ENCODE measurements around the gene CLSTN2. TPM values are rescaled to one million over a fixed set of nuclear protein-coding genes. Genes with fewer than 3 reads are reported as not detected.

CLSTN2 gene
- total RNA-seq, 1 experiment from 2014 or later, result not detected

- Histone ChIP-seq H4K20me1 (ENCODE audit: insufficient read depth) (no peaks in the 10 kb centered on the region), H3K27me3 (ENCODE audit: insufficient read depth, low read depth) (no peaks in the 10 kb centered on the region), H3K4me1 (replicated peaks; ENCODE audit: insufficient read depth) (no peaks in the 10 kb centered on the region), H3K27ac (no peak overlapping the region), H3F3A (ENCODE audit: insufficient read depth, low read depth) (no peaks in the 10 kb centered on the region), H3K36me3 (ENCODE audit: low read depth) (no peaks in the 10 kb centered on the region), H2AFZ (no peak overlapping the region), H3K79me2 (ENCODE audit: low read depth) (no peaks in the 10 kb centered on the region), H3K4me2 (no peak overlapping the region), H3K4me3 (no peak overlapping the region), H3K9me3 (ENCODE audit: insufficient read depth, low read depth) (no peaks in the 10 kb centered on the region), H3K9me2 (ENCODE audit: insufficient read depth) (no peaks in the 10 kb centered on the region)
- ChIA-PET CTCF (interaction anchor here (0.6 kb wide), 1 partner anchor 494 kb away, joined by 6 read pairs; no protein-coding TSS in a partner anchor), POLR2A (ENCODE audit: unreplicated experiment) (no interaction called here)
- BruUV-seq (replicated peaks), result no TSS peak
- no peak for DNase-seq
- TF ChIP-seq EZH2 (IDR thresholded peaks at IDR 0.05; ENCODE audit: low read depth) (no peak), CTCF (conservative IDR thresholded peaks at IDR 0.05) (no peak)
- intact Hi-C loops (cut with micrococcal nuclease; ENCODE audit: unreplicated experiment), result no loop called here
Observed at GRCh38 chr3:140050396-140050795, 115.4 kb downstream of the CLSTN2 start.

- no TSS peak for BruUV-seq (replicated peaks)
- no peak overlapping the region for H3K4me3 ChIP-seq
- CTCF ChIA-PET, result interaction anchor here (0.6 kb wide), 1 partner anchor 493 kb away, joined by 6 read pairs; no protein-coding TSS in a partner anchor
- no peak for TF ChIP-seq EZH2 (IDR thresholded peaks at IDR 0.05; ENCODE audit: low read depth)
- no peak for TF ChIP-seq CTCF (conservative IDR thresholded peaks at IDR 0.05)
- no peak overlapping the region for H3K27ac ChIP-seq
- H3K9me3 ChIP-seq (ENCODE audit: insufficient read depth, low read depth), result no peaks in the 10 kb centered on the region
- intact Hi-C loops (cut with micrococcal nuclease; ENCODE audit: unreplicated experiment), result no loop called here
- H3K4me1 ChIP-seq (replicated peaks; ENCODE audit: insufficient read depth), result no peaks in the 10 kb centered on the region
- H2AFZ ChIP-seq, result no peak overlapping the region
- no peaks in the 10 kb centered on the region for H4K20me1 ChIP-seq (ENCODE audit: insufficient read depth)
- no peaks in the 10 kb centered on the region for H3K79me2 ChIP-seq (ENCODE audit: low read depth)
- H3K36me3 ChIP-seq (ENCODE audit: low read depth), result no peaks in the 10 kb centered on the region
- no peaks in the 10 kb centered on the region for H3K9me2 ChIP-seq (ENCODE audit: insufficient read depth)
- DNase-seq, result no peak
- POLR2A ChIA-PET (ENCODE audit: unreplicated experiment), result no interaction called here
- no peak overlapping the region for H3K4me2 ChIP-seq
- no peaks in the 10 kb centered on the region for H3K27me3 ChIP-seq (ENCODE audit: insufficient read depth, low read depth)
- no peaks in the 10 kb centered on the region for H3F3A ChIP-seq (ENCODE audit: insufficient read depth, low read depth)
Observed at GRCh38 chr3:140051019-140051957, 116.3 kb downstream of the CLSTN2 start.

GRCh38 chr3:140052771-140053702, 118.1 kb downstream of the CLSTN2 start:
- BruUV-seq (replicated peaks), result no TSS peak
- H3K4me2 ChIP-seq, result no peak overlapping the region
- H3K27ac ChIP-seq, result no peak overlapping the region
- intact Hi-C loops (cut with micrococcal nuclease; ENCODE audit: unreplicated experiment), result no loop called here
- H3K9me3 ChIP-seq (ENCODE audit: insufficient read depth, low read depth), result no peaks in the 10 kb centered on the region
- TF ChIP-seq EZH2 (IDR thresholded peaks at IDR 0.05; ENCODE audit: low read depth) (no peak), CTCF (conservative IDR thresholded peaks at IDR 0.05) (no peak)
- H3K79me2 ChIP-seq (ENCODE audit: low read depth), result no peaks in the 10 kb centered on the region
- no peak for DNase-seq
- ChIA-PET POLR2A (ENCODE audit: unreplicated experiment) (no interaction called here), CTCF (no interaction called here)
- H3F3A ChIP-seq (ENCODE audit: insufficient read depth, low read depth), result no peaks in the 10 kb centered on the region
- H2AFZ ChIP-seq, result no peak overlapping the region
- H3K4me3 ChIP-seq, result no peak overlapping the region
- no peaks in the 10 kb centered on the region for H3K36me3 ChIP-seq (ENCODE audit: low read depth)
- no peaks in the 10 kb centered on the region; the same call in 1 of the 2 replicates for H3K9me2 ChIP-seq (ENCODE audit: insufficient read depth)
- H3K27me3 ChIP-seq (ENCODE audit: insufficient read depth, low read depth), result no peaks in the 10 kb centered on the region
- H4K20me1 ChIP-seq (ENCODE audit: insufficient read depth), result no peaks in the 10 kb centered on the region
- H3K4me1 ChIP-seq (replicated peaks; ENCODE audit: insufficient read depth), result no peaks in the 10 kb centered on the region

Data from PC-9 (cell line).